IPS-18c (cell line): ENCODE measurements around the gene C1orf21.

Experiments
- H3K4me3 ChIP-seq: 2 replicates; pipeline ENCODE4 v1.7.0; 2013; ENCODE audit warnings: low read depth, mild to moderate bottlenecking, low read length, moderate library complexity; ENCODE audit not compliant: insufficient read depth
- H3K9me3 ChIP-seq: one replicate; pipeline ENCODE4 v1.6.1; 2013; ENCODE audit warnings: mild to moderate bottlenecking, low read length, moderate library complexity; ENCODE audit not compliant: control insufficient read depth, insufficient read depth

Gene C1orf21

DNA sequence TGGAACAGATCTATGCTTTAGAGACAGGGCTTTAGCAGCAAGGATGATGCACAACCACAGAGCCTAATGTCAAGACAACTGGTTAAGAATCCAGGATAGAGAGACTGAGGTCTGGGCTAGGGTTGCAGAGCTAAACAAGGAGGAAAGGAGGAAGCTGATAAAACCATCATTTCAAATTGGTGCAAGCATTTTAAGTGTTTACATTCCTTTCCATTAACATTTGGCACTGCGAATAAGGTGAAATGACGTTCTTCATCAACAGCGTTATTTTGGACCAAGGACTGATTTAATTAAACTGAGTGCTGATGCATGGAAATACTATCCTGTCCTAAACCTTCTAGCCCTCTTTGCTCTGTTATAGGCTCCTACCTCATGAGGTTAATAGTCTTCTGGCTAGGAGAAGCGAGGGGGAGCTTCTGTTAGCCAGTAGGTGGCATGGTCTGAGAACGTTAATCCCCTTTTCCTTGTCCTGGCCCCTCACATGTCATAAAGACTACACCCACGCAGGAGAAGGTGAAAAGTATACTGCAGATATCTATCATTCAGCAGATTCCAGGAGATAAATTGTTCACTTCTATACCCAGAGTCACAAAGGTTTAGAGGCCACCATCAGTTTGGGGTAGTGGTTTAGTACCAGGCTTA lies 7.6 kb upstream of the C1orf21 start:
- H3K4me3 ChIP-seq: no peak overlapping the region
- H3K9me3 ChIP-seq: no peaks in the 10 kb centered on the region

DNA sequence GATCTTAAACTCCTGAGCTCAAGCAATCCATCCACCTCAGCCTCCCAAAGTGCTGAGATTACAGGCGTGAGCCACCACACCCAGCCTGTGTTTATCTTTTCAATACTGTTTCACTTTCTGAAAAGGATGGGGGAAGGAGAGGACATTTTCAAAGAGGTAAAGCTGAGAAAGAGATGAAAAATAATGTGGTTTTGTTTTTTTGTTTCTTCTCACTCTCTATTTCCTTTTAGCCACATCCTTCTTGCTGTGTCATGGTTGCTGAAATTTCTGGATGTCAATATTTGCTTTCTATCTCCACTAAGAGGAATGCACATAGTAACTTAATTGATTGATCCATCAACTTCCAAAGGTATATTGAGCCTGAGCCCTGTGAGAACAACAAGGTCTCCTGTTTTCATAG lies 6.4 kb upstream of the C1orf21 start:
- H3K4me3 ChIP-seq: no peak overlapping the region
- no peaks in the 10 kb centered on the region for H3K9me3 ChIP-seq

GRCh38 chr1:184383772-184384323 lies 3.0 kb upstream of the C1orf21 start:
- no peak overlapping the region; the same call in 1 of the 2 replicates for H3K4me3 ChIP-seq
- H3K9me3 ChIP-seq: no peaks in the 10 kb centered on the region

DNA sequence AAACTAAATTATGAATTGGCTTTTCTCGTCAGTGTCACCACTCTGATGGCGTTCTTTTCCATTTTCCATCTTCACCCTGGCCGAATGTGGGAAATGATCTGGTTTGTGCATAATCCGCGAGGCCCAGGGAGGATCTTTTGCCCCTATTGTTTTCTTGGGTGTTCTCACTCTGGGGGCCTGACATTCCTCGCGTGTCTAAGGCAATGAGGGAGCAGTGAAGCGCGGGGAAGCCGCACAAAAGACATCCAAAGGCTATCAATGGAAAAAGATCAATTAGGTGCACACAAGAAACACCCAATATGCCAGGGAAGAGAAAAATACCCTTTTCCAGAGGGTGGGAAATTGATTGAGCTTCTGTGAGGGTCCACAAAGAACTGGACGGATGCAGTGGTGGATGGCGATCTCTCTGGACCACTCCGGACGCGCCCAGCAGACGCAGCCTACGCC lies 941 bp upstream of the C1orf21 start:
- H3K9me3 ChIP-seq: no peaks in the 10 kb centered on the region
- peak overlapping the region; percentile 62 for H3K4me3 ChIP-seq

- Histone ChIP-seq H3K9me3 (no peaks in the 10 kb centered on the region), H3K4me3 (peak overlapping the region; percentile 62)
These were observed 243 bp downstream of the C1orf21 start for GRCh38 chr1:184387069-184387475.

DNA sequence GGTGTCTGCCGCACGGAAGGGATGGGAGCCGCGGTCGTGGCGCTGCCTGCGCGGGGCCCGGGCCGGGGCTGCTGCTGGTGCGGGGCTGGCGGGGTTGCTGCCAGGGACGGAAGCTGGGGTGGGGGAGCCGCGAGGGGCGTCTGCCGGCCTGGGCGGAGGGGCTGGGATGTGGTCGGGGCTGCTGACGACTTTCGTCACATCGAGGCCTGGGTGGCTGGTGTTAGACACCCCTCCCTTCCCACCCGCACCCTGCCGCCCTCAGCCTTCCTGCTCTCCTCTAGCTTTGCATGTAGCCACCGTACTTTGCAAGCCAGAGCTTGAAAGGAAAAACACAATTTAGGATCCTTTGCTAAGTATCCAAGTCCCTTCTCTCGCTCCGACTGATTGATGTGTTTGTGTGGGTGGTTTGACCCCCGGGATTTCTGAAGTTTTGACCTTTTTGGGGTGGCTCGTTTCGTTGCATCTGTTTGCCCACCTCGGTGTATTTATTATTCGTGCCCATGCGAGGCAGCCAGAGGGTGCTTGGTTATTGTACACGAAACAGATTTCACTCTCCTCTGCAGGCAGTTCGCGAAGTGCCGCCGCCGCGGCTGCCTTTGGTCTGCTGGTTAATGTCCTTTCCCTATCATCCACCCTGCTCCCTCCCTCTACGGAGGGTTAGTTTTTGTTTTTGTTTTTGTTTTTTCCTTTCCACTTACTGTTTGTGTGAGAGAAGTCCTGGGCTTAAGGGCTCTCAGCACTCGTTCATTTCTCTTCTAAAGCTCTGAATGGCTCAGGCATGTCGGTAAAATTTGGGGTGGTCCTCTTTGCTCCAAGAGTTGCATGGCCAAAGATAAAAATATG lies 868 bp downstream of the C1orf21 start:
- Histone ChIP-seq H3K4me3 (peak overlapping the region; percentile 62), H3K9me3 (no peaks in the 10 kb centered on the region)

DNA sequence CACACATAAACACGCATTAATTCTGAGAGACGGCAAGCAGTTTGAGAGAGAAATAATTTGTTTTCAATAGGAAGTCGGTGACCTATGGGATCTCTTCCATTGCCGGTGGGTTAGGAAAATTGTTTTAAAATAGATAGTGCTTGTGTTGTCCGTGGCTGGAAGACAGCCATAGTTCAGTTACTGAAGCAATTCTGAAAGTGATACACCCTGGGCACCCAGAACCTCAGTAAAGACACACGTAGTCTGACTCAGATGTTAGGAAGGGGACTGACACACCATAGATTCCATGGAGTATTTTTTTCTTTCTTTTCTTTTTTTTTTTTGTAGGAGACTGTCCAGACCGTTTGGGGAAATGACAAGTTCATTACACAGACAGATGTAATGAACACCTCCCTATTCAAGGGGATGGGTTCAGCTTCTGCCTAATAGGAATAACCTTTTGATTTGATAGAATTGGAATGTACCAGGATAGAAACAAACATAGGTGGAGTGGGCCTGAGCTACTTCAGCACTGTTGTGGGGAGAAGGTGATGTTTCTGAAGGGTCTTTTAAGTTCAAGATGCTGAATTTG lies 1.6 kb downstream of the C1orf21 start:
- H3K9me3 ChIP-seq: no peaks in the 10 kb centered on the region
- peak overlapping the region; percentile 62 for H3K4me3 ChIP-seq

- no peaks in the 10 kb centered on the region for H3K9me3 ChIP-seq
- H3K4me3 ChIP-seq: no peak overlapping the region
These were observed 2.1 kb downstream of the C1orf21 start for GRCh38 chr1:184388971-184389370.

- no peaks in the 10 kb centered on the region for H3K9me3 ChIP-seq
- H3K4me3 ChIP-seq: no peak overlapping the region
These were observed 2.6 kb downstream of the C1orf21 start for GRCh38 chr1:184389446-184389845.

DNA sequence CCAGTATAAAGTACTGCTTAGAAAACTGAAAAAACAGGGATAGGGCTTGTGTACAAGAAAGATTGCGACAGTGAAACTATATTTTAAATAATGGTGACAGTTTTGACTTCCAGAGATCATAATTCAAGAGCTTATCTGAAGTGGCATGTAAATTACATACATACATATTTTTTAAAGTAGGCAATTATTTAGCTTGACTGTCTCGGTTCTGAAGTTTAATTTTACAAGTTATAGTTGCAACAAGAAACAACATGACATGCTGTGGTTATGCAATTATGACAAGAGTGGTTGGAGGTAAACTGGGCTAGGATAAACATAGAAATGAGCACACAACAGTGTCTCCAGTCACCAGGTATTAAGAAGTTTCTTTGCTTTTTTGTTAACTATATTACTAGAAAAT lies 4.1 kb downstream of the C1orf21 start:
- Histone ChIP-seq H3K9me3 (no peaks in the 10 kb centered on the region), H3K4me3 (no peak overlapping the region)

- no peak overlapping the region for H3K4me3 ChIP-seq
- no peaks in the 10 kb centered on the region for H3K9me3 ChIP-seq
These were observed 5.2 kb downstream of the C1orf21 start for GRCh38 chr1:184392067-184392466.

DNA sequence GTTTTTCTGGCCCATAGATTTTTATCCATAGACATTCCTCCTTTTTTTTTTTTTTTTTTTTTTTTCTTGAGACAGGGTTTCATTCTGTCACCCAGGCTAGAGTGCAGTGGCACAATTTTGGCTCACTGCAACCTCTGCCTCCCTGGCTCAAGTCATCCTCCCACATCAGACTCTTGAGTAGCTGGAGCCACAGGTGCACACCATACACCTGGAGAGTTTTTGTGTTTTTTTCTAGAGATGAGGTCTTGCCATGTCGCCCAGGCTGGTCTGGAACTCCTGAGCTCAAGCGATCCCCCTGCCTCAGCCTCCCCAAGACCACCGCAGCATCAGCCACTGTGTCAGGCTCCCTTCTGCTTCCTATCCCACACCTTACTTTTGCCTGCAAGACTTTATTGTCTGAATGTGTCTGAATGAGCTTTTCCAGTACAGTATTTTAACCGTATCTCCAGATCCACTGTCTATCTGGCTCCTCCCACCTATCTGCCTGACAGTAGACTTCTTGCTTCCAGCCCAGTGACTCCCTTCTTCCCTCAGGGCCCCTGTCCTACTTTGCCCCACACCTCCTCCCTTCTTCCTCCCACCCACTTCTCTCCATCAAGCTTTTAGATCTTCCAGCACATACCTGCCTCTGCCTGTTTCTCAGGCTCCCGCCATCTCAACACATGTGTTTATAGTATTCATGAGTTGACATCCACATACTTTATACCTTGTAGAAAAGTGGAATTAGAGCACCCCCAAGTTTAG lies 6.1 kb downstream of the C1orf21 start:
- H3K4me3 ChIP-seq: no peak overlapping the region

GRCh38 chr1:184393962-184394361 lies 7.1 kb downstream of the C1orf21 start:
- Histone ChIP-seq H3K9me3 (no peaks in the 10 kb centered on the region), H3K4me3 (no peak overlapping the region)

More for the DNA sequence above, 6.1 kb downstream of the C1orf21 start:
- no peaks in the 10 kb centered on the region for H3K9me3 ChIP-seq

DNA sequence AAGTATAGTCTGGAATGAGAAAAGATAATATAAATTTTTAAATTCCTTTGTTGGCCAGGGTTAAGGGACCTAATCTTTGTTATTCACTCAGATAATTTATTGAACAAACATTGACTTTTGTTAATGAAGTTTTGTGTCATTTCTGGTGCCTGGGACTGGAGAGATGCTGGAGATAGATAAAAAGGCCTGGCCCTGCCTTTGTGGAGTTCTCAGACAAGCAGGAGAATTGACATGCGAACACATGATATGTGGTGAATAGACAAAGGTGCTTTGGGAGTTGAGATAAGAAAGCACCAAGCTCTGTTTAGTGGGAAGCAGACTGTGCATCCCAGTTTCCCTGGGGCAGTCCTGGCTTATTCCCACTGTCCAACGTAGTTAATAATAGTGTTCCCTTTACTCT lies 8.5 kb downstream of the C1orf21 start:
- no peaks in the 10 kb centered on the region for H3K9me3 ChIP-seq
- H3K4me3 ChIP-seq: no peak overlapping the region

DNA sequence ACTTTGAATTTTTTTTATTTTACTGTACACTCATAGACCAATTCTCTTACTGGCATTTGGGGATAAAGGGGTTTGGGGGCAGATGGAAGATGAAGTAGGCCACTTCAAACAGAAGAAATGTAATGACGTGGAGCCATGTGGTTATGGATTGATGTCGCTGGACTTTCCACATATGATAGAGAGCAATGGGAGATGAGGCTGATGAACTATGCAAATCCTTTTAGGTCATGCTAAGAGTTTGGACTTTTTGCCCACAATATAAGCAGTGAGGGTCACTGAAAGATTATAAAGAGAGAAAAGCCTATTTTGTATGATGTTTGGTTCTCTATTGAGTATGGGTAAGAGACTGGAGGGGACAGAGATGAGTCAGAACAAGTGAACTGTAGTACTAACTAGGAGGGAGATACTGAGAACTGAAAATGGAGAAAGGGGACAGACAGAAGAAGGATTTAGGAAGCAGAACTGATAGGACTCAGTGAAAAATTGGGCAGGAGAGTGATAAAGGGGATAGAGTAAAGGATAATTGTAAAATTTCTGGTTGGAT lies 9.2 kb downstream of the C1orf21 start:
- Histone ChIP-seq H3K9me3 (no peaks in the 10 kb centered on the region), H3K4me3 (no peak overlapping the region)

GRCh38 chr1:184399192-184399847 lies 12.5 kb downstream of the C1orf21 start:
- no peak overlapping the region for H3K4me3 ChIP-seq
- no peaks in the 10 kb centered on the region for H3K9me3 ChIP-seq
